Smooth muscle cell (in vitro differentiated cells): ENCODE results near the gene SORT1. TPM values are rescaled to one million over a fixed set of nuclear protein-coding genes. Genes with fewer than 3 reads are reported as not detected.

Source experiments
- DNase-seq: peaks from one replicate; lab custom pipeline; 2025; ENCODE audit not compliant: unreplicated experiment; lab: John Stamatoyannopoulos, UW
- H2AFZ ChIP-seq: fragments of 200-600 bp; sonication (generic); 2 replicates; pipeline ENCODE4 v1.6.0; 2016; ENCODE audit warnings: antibody characterized with exemption, low read depth, mild to moderate bottlenecking
- H3F3A ChIP-seq: fragments of 200-600 bp; sonication (generic); 2 replicates; pipeline ENCODE4 v1.6.0; 2017; ENCODE audit warnings: antibody characterized with exemption, low read depth
- H3K27ac ChIP-seq: fragments of 200-600 bp; sonication (generic); 2 replicates; pipeline ENCODE4 v1.5.1; 2016; ENCODE audit warnings: low read depth, mild to moderate bottlenecking
- H3K27me3 ChIP-seq: fragments of 200-600 bp; sonication (generic); 2 replicates; pipeline ENCODE4 v1.6.1; 2016; ENCODE audit warnings: low read depth, mild to moderate bottlenecking
- H3K36me3 ChIP-seq: fragments of 200-600 bp; sonication (generic); 2 replicates; pipeline ENCODE4 v1.5.1; 2016; ENCODE audit warnings: low read depth
- H3K4me1 ChIP-seq: fragments of 200-600 bp; sonication (generic); 2 replicates; pipeline ENCODE4 v1.5.1; 2016; ENCODE audit warnings: low read depth
- H3K4me2 ChIP-seq: fragments of 200-600 bp; sonication (generic); 2 replicates; pipeline ENCODE4 v1.6.0; 2016; ENCODE audit warnings: mild to moderate bottlenecking
- H3K4me3 ChIP-seq: fragments of 200-600 bp; sonication (generic); 2 replicates; pipeline ENCODE4 v1.5.1; 2016; ENCODE audit warnings: mild to moderate bottlenecking
- H3K79me2 ChIP-seq: fragments of 200-600 bp; sonication (generic); 2 replicates; pipeline ENCODE4 v1.6.0; 2016; ENCODE audit warnings: low read depth, mild to moderate bottlenecking
- H3K9ac ChIP-seq: fragments of 200-600 bp; sonication (generic); 2 replicates; pipeline ENCODE4 v1.6.0; 2016; ENCODE audit warnings: low read depth
- H3K9me3 ChIP-seq: fragments of 200-600 bp; sonication (generic); replicated peaks from 2 replicates; pipeline ENCODE4 v1.5.1; 2016; ENCODE audit warnings: low read depth
- H4K20me1 ChIP-seq: fragments of 200-600 bp; sonication (generic); 2 replicates; pipeline ENCODE4 v1.6.0; 2016; ENCODE audit warnings: low read depth
- CTCF ChIP-seq: fragments of 200-600 bp; sonication (generic); IDR thresholded peaks from 2 replicates; pipeline ENCODE4 v1.5.1; 2017; ENCODE audit warnings: borderline replicate concordance, mild to moderate bottlenecking, antibody characterized with exemption; ENCODE audit not compliant: insufficient read depth, poor library complexity, severe bottlenecking
- WGBS: methylation state at CpG from one replicate; pipeline ENCODE4 v1.1.7; 2016; ENCODE audit warnings: low lambda C conversion rate; 5-methylcytosine and 5-hydroxymethylcytosine counted together
- polyA plus RNA-seq: library from polyadenylated mRNA; unstranded; fragments of >200 nt; fragmentation: Nextera tagmentation; extraction: Ambion mirVana; gene quantifications from 2 replicates; pipeline ENCODE4 v1.2.1, GENCODE V29; 2016
- total RNA-seq: library from RNA; depleted of rRNA; stranded (reverse); fragments of >200 nt; gene quantifications from 2 replicates; pipeline ENCODE4 v1.2.3, GENCODE V29; 2014

The SORT1 gene
- total and polyA plus RNA-seq, 2 experiments from 2014 or later, result 9.8 to 31.4 TPM

- no peaks in the 10 kb centered on the region for H4K20me1 ChIP-seq
- no peak overlapping the region for H3K9ac ChIP-seq
- no peaks in the 10 kb centered on the region for H3K9me3 ChIP-seq
- no peak for TF ChIP-seq CTCF
- no peak overlapping the region for H3K4me2 ChIP-seq
- H3K27me3 ChIP-seq, result no peaks in the 10 kb centered on the region
- no peak for DNase-seq
- peaks cover 3% of the 10 kb centered on the region for H3K36me3 ChIP-seq
- H3K4me1 ChIP-seq, result peaks cover 9% of the 10 kb centered on the region
- H3K27ac ChIP-seq, result no peak overlapping the region
- no peaks in the 10 kb centered on the region for H3F3A ChIP-seq
- H2AFZ ChIP-seq, result no peak overlapping the region
- no peaks in the 10 kb centered on the region for H3K79me2 ChIP-seq
- H3K4me3 ChIP-seq, result no peak overlapping the region
- 92% methylated on average over 4 of the region's 4 CpGs for WGBS
Measured at GRCh38 chr1:109350182-109350581, 47.5 kb downstream of the SORT1 start.

- TF ChIP-seq CTCF, result no peak
- Histone ChIP-seq H3K27me3 (no peaks in the 10 kb centered on the region), H3K4me1 (peaks cover 7% of the 10 kb centered on the region), H3K36me3 (peaks cover 3% of the 10 kb centered on the region), H3K27ac (no peak overlapping the region), H3K79me2 (no peaks in the 10 kb centered on the region), H2AFZ (no peak overlapping the region), H3K4me3 (no peak overlapping the region), H3K9me3 (no peaks in the 10 kb centered on the region), H3K9ac (no peak overlapping the region), H4K20me1 (no peaks in the 10 kb centered on the region), H3K4me2 (no peak overlapping the region), H3F3A (no peaks in the 10 kb centered on the region)
- WGBS, result 92% methylated on average over 6 of the region's 6 CpGs
- no peak for DNase-seq
Measured at GRCh38 chr1:109347511-109347910, 50.2 kb downstream of the SORT1 start.

GRCh38 chr1:109341944-109342930 is 55.5 kb downstream of the SORT1 start:
- WGBS, result 83% methylated on average over 9 of the region's 9 CpGs
- Histone ChIP-seq H3K4me2 (no peak overlapping the region), H3K79me2 (no peaks in the 10 kb centered on the region), H3K9ac (no peak overlapping the region), H3K27me3 (no peaks in the 10 kb centered on the region), H3F3A (no peaks in the 10 kb centered on the region), H3K36me3 (peaks cover 3% of the 10 kb centered on the region), H3K4me1 (no peaks in the 10 kb centered on the region), H2AFZ (no peak overlapping the region), H3K4me3 (no peak overlapping the region), H3K9me3 (no peaks in the 10 kb centered on the region), H3K27ac (no peak overlapping the region), H4K20me1 (no peaks in the 10 kb centered on the region)
- TF ChIP-seq CTCF, result no peak
- no peak for DNase-seq
